ENCODE results near the gene CHSY3. TPM values are rescaled to one million over a fixed set of nuclear protein-coding genes. Genes with fewer than 3 reads are reported as not detected.

CHSY3 gene
- total RNA-seq, 1 donor from 2014 or later, result 9.4 TPM

DNA sequence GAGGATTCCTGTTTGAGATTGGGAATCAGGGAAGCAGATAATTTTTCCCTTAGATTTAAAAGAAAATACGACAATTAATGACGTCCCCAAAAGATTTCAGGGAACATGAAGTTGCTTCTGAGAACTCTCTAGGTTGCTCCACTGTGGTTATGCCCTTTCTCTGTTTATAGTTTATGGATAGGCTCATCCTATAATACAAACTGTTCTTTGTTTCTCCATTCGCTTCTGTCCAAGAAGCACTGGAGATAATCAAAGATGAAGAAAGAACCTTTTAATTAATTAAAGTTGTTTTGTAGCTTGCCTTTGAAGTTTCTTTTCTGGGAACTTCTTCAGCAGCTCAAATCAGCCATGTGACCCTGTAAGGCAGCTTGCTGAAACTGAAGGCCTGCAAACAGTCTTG lies 87.5 kb downstream of the CHSY3 start:
- Mint-ChIP-seq H3K4me3 (ENCODE audit: unreplicated experiment) (no peak overlapping the region), H3K36me3 (ENCODE audit: low read depth, unreplicated experiment) (peaks cover 2% of the 10 kb centered on the region), H3K27ac (ENCODE audit: unreplicated experiment) (no peak overlapping the region), H3K9me3 (ENCODE audit: unreplicated experiment) (peaks cover 2% of the 10 kb centered on the region), H3K4me1 (ENCODE audit: low read depth, unreplicated experiment) (peaks cover 3% of the 10 kb centered on the region), H3K27me3 (ENCODE audit: low read depth, unreplicated experiment) (no peaks in the 10 kb centered on the region)
- no peaks in the 10 kb centered on the region for H3K9me3 ChIP-seq (ENCODE audit: insufficient read depth, low read depth, low read length)
- no peak overlapping the region for H3K4me2 ChIP-seq (ENCODE audit: low read length)
- no peaks in the 10 kb centered on the region for H4K20me1 ChIP-seq (ENCODE audit: insufficient read depth, low read length)
- no peak for TF ChIP-seq EZH2 (IDR thresholded peaks at IDR 0.05; ENCODE audit: insufficient read depth, low read length)
- TF ChIP-seq, protein P1, sequence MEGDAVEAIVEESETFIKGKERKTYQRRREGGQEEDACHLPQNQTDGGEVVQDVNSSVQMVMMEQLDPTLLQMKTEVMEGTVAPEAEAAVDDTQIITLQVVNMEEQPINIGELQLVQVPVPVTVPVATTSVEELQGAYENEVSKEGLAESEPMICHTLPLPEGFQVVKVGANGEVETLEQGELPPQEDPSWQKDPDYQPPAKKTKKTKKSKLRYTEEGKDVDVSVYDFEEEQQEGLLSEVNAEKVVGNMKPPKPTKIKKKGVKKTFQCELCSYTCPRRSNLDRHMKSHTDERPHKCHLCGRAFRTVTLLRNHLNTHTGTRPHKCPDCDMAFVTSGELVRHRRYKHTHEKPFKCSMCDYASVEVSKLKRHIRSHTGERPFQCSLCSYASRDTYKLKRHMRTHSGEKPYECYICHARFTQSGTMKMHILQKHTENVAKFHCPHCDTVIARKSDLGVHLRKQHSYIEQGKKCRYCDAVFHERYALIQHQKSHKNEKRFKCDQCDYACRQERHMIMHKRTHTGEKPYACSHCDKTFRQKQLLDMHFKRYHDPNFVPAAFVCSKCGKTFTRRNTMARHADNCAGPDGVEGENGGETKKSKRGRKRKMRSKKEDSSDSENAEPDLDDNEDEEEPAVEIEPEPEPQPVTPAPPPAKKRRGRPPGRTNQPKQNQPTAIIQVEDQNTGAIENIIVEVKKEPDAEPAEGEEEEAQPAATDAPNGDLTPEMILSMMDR (IDR thresholded peaks at IDR 0.05; ENCODE audit: insufficient read depth, low read depth, low read length), result no peak
- no peak overlapping the region for H3K4me3 ChIP-seq (ENCODE audit: insufficient read depth, low read depth, low read length)
- no peak overlapping the region for H3K27ac ChIP-seq (ENCODE audit: low read depth, low read length)
- no peak overlapping the region for H3K9ac ChIP-seq (ENCODE audit: low read length)
- no peaks in the 10 kb centered on the region for H3K36me3 ChIP-seq (ENCODE audit: insufficient read depth, low read length)
- H2AFZ ChIP-seq (ENCODE audit: low read depth, low read length), result no peak overlapping the region
- FAIRE-seq (no peak), DNase-seq (ENCODE audit: low read depth) (no peak)
- H3K4me1 ChIP-seq (ENCODE audit: insufficient read depth, low read length), result no peaks in the 10 kb centered on the region
- H3K27me3 ChIP-seq (ENCODE audit: insufficient read depth, low read length), result no peaks in the 10 kb centered on the region
- H3K79me2 ChIP-seq (ENCODE audit: insufficient read depth, low read length), result no peaks in the 10 kb centered on the region

DNA sequence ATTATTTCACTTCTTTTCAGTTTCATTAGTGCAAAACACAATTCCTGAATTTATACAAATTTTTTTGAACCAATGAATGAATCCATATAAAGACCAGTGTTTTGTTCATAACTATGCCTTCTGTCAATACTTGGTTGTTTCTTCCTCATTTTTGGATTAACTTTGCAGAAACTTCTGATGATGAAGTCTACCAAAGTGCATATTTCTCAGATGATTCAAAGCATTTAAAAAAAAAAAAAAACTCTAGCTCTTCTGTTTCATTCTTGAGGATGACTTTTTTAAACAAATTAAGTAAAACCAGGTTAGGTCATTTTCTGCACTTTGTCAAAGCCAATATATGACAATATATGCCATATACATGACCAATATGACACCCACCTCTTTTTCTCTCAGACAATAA lies 92.6 kb downstream of the CHSY3 start:
- H3K4me3 ChIP-seq (ENCODE audit: insufficient read depth, low read depth, low read length), result no peak overlapping the region
- no peaks in the 10 kb centered on the region for H4K20me1 ChIP-seq (ENCODE audit: insufficient read depth, low read length)
- peak; percentile 62 for DNase-seq (ENCODE audit: low read depth)
- no peak overlapping the region for H3K9ac ChIP-seq (ENCODE audit: low read length)
- Mint-ChIP-seq H3K4me3 (ENCODE audit: unreplicated experiment) (no peak overlapping the region), H3K27me3 (ENCODE audit: low read depth, unreplicated experiment) (no peaks in the 10 kb centered on the region), H3K4me1 (ENCODE audit: low read depth, unreplicated experiment) (peaks cover 9% of the 10 kb centered on the region), H3K9me3 (ENCODE audit: unreplicated experiment) (peaks cover 2% of the 10 kb centered on the region), H3K27ac (ENCODE audit: unreplicated experiment) (no peak overlapping the region), H3K36me3 (ENCODE audit: low read depth, unreplicated experiment) (peaks cover 2% of the 10 kb centered on the region)
- no peaks in the 10 kb centered on the region for H3K36me3 ChIP-seq (ENCODE audit: insufficient read depth, low read length)
- no peaks in the 10 kb centered on the region for H3K9me3 ChIP-seq (ENCODE audit: insufficient read depth, low read depth, low read length)
- no peak overlapping the region for H3K27ac ChIP-seq (ENCODE audit: low read depth, low read length)
- no peak overlapping the region for H3K4me2 ChIP-seq (ENCODE audit: low read length)
- no peaks in the 10 kb centered on the region for H3K4me1 ChIP-seq (ENCODE audit: insufficient read depth, low read length)
- TF ChIP-seq, protein P1 (IDR thresholded peaks at IDR 0.05; ENCODE audit: insufficient read depth, low read depth, low read length), result no peak
- no peak for TF ChIP-seq EZH2 (IDR thresholded peaks at IDR 0.05; ENCODE audit: insufficient read depth, low read length)
- no peaks in the 10 kb centered on the region for H3K27me3 ChIP-seq (ENCODE audit: insufficient read depth, low read length)
- H2AFZ ChIP-seq (ENCODE audit: low read depth, low read length), result no peak overlapping the region
- FAIRE-seq, result no peak
- H3K79me2 ChIP-seq (ENCODE audit: insufficient read depth, low read length), result no peaks in the 10 kb centered on the region

DNA sequence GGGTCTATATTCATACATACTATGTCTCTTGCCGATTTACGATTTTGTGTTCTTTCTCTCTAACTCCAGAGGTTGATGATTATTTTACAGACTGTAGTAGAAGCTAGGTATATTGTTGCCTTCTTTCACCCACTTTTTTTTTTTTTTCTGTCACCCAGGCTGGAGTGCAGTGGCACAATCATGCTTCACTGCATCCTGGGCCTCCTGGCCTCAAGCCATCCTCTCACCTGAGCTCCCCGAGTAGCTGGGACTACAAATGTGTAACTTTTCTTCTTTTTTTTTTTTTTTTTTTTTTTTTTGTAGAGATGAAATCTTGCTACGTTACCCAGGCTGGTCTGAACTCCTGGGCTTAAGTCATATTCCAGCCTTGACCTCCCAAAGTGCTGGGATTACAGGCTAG lies 96.2 kb downstream of the CHSY3 start:
- no peak overlapping the region for H3K4me2 ChIP-seq (ENCODE audit: low read length)
- FAIRE-seq, result no peak
- no peaks in the 10 kb centered on the region for H3K36me3 ChIP-seq (ENCODE audit: insufficient read depth, low read length)
- no peaks in the 10 kb centered on the region for H3K9me3 ChIP-seq (ENCODE audit: insufficient read depth, low read depth, low read length)
- no peak for DNase-seq (ENCODE audit: low read depth)
- no peak for TF ChIP-seq EZH2 (IDR thresholded peaks at IDR 0.05; ENCODE audit: insufficient read depth, low read length)
- TF ChIP-seq, protein P1 (IDR thresholded peaks at IDR 0.05; ENCODE audit: insufficient read depth, low read depth, low read length), result no peak
- H3K9me3 Mint-ChIP-seq (ENCODE audit: unreplicated experiment), result no peaks in the 10 kb centered on the region
- H3K79me2 ChIP-seq (ENCODE audit: insufficient read depth, low read length), result no peaks in the 10 kb centered on the region
- no peak overlapping the region for H3K27ac Mint-ChIP-seq (ENCODE audit: unreplicated experiment)
- no peaks in the 10 kb centered on the region for H3K27me3 ChIP-seq (ENCODE audit: insufficient read depth, low read length)
- H3K27ac ChIP-seq (ENCODE audit: low read depth, low read length), result no peak overlapping the region
- no peak overlapping the region for H2AFZ ChIP-seq (ENCODE audit: low read depth, low read length)
- H3K36me3 Mint-ChIP-seq (ENCODE audit: low read depth, unreplicated experiment), result no peaks in the 10 kb centered on the region
- no peaks in the 10 kb centered on the region for H3K27me3 Mint-ChIP-seq (ENCODE audit: low read depth, unreplicated experiment)
- H3K4me3 ChIP-seq (ENCODE audit: insufficient read depth, low read depth, low read length), result no peak overlapping the region
- H3K4me1 Mint-ChIP-seq (ENCODE audit: low read depth, unreplicated experiment), result peaks cover 11% of the 10 kb centered on the region
- H4K20me1 ChIP-seq (ENCODE audit: insufficient read depth, low read length), result no peaks in the 10 kb centered on the region
- no peak overlapping the region for H3K9ac ChIP-seq (ENCODE audit: low read length)
- H3K4me3 Mint-ChIP-seq (ENCODE audit: unreplicated experiment), result no peak overlapping the region
- H3K4me1 ChIP-seq (ENCODE audit: insufficient read depth, low read length), result no peaks in the 10 kb centered on the region
